ENCODE results near the gene ACVR1B. TPM values are rescaled to one million over a fixed set of nuclear protein-coding genes. Genes with fewer than 3 reads are reported as not detected.

Gene ACVR1B
- total RNA-seq, 6 experiments from 2014 or later: 14.1 to 28.0 (median 25.0) TPM

DNA sequence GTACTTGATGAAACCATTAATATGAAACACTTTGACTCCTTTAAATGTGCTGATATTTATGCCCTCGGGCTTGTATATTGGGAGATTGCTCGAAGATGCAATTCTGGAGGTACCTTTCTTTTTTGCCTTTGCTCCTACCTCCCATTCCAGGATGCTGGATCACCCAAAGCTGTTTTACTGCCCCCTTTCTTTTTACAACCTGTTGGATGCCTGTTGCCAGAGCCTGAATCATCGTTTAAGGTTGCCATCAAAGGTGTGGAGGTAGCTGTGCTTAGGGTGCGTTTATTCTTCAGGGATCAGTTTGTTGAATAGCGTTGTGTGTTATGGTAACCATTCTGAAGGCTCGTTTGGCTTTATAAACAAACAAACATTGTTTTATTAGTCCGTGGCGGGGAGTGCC, 35.3 kb downstream of the ACVR1B start:
- Histone ChIP-seq H3K27ac (no peak overlapping the region), H3K27me3 (no peaks in the 10 kb centered on the region), H3K4me1 (no peaks in the 10 kb centered on the region), H3K4me3 (no peak overlapping the region), H3K36me3 (peaks cover 3 to 86% (median 38%) of the 10 kb centered on the region in 4 donors), H3K9me3 (no peaks in the 10 kb centered on the region)
- DNase-seq: no peak
- ATAC-seq: no peak
- no peak for TF ChIP-seq POLR2A (IDR thresholded peaks at IDR 0.05)
- TF ChIP-seq, protein P1, sequence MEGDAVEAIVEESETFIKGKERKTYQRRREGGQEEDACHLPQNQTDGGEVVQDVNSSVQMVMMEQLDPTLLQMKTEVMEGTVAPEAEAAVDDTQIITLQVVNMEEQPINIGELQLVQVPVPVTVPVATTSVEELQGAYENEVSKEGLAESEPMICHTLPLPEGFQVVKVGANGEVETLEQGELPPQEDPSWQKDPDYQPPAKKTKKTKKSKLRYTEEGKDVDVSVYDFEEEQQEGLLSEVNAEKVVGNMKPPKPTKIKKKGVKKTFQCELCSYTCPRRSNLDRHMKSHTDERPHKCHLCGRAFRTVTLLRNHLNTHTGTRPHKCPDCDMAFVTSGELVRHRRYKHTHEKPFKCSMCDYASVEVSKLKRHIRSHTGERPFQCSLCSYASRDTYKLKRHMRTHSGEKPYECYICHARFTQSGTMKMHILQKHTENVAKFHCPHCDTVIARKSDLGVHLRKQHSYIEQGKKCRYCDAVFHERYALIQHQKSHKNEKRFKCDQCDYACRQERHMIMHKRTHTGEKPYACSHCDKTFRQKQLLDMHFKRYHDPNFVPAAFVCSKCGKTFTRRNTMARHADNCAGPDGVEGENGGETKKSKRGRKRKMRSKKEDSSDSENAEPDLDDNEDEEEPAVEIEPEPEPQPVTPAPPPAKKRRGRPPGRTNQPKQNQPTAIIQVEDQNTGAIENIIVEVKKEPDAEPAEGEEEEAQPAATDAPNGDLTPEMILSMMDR (IDR thresholded peaks at IDR 0.05): no peak
- intact Hi-C loops (cut with DNase I): no loop called here
- WGBS (ENCODE audit: insufficient coverage, low coverage, low lambda C conversion rate, missing lambda C conversion rate): 87% methylated on average over 8 of the region's 8 CpGs

DNA sequence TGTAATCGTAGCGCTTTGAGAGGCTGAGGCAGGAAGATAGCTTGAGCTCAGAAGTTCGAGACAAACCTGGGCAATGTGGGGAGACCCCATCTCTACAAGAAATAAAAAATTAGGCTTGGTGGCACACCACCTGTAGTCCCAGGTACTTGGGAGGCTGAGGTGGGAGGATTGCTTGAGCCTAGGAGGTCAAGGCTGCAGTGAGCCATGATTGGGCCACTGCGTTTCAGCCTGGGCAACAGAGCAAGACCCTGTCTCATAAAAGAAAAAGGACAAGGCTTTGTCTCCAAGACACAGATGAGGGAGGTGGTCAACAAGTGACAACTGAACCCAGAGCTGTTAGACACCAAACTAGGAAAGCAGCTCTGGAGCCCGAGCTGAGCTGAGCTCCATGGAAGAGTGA, 40.7 kb downstream of the ACVR1B start:
- DNase-seq (no peak), ATAC-seq (no peak)
- intact Hi-C loops (cut with DNase I): no loop called here
- Histone ChIP-seq H3K36me3 (peaks cover 0 to 61% (median 17%) of the 10 kb centered on the region in 4 donors), H3K4me1 (no peaks in the 10 kb centered on the region), H3K4me3 (no peak overlapping the region), H3K27me3 (no peaks in the 10 kb centered on the region), H3K9me3 (no peaks in the 10 kb centered on the region), H3K27ac (no peak overlapping the region)
- TF ChIP-seq, protein P1 (IDR thresholded peaks at IDR 0.05): no peak
- no peak for TF ChIP-seq POLR2A (IDR thresholded peaks at IDR 0.05)
- WGBS (ENCODE audit: insufficient coverage, low coverage, low lambda C conversion rate, missing lambda C conversion rate): 88% methylated on average over 4 of the region's 5 CpGs

DNA sequence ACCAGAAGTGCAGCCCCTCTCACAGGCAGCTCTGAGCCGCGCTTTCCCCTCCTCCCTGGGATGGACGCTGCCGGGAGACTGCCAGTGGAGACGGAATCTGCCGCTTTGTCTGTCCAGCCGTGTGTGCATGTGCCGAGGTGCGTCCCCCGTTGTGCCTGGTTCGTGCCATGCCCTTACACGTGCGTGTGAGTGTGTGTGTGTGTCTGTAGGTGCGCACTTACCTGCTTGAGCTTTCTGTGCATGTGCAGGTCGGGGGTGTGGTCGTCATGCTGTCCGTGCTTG, 43.0 kb downstream of the ACVR1B start:
- H3K4me1 ChIP-seq: no peaks in the 10 kb centered on the region
- H3K4me3 ChIP-seq: no peak overlapping the region
- no peak for TF ChIP-seq POLR2A (IDR thresholded peaks at IDR 0.05)
- TF ChIP-seq, protein P1 (IDR thresholded peaks at IDR 0.05): no peak
- intact Hi-C loops (cut with DNase I): no loop called here
- no peak overlapping the region for H3K27ac ChIP-seq
- H3K36me3 ChIP-seq: peaks cover 0 to 43% (median 16%) of the 10 kb centered on the region in 4 donors
- no CpG with 5 or more reads among the region's 17 CpGs for WGBS (ENCODE audit: insufficient coverage, low coverage, low lambda C conversion rate, missing lambda C conversion rate)
- no peaks in the 10 kb centered on the region for H3K27me3 ChIP-seq
- ATAC-seq: no peak
- DNase-seq: no peak
- H3K9me3 ChIP-seq: no peaks in the 10 kb centered on the region

DNA sequence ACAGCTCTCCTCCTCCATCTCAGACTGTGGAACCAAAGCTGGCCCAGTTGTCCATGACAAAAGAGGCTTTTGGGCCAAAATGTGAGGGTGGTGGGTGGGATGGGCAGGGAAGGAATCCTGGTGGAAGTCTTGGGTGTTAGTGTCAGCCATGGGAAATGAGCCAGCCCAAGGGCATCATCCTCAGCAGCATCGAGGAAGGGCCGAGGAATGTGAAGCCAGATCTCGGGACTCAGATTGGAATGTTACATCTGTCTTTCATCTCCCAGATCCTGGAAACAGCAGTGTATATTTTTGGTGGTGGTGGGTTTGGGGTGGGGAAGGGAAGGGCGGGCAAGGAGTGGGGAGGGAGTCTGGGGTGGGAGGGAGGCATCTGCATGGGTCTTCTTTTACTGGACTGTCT, 43.5 kb downstream of the ACVR1B start:
- Histone ChIP-seq H3K9me3 (no peaks in the 10 kb centered on the region), H3K4me1 (no peaks in the 10 kb centered on the region), H3K36me3 (peaks cover 0 to 38% (median 16%) of the 10 kb centered on the region in 4 donors), H3K4me3 (no peak overlapping the region), H3K27ac (no peak overlapping the region), H3K27me3 (no peaks in the 10 kb centered on the region)
- DNase-seq (no peak), ATAC-seq (no peak)
- TF ChIP-seq POLR2A (IDR thresholded peaks at IDR 0.05): no peak
- TF ChIP-seq, protein P1 (IDR thresholded peaks at IDR 0.05): no peak
- intact Hi-C loops (cut with DNase I): no loop called here
- 100% methylated on average over 1 of the region's 4 CpGs for WGBS (ENCODE audit: insufficient coverage, low coverage, low lambda C conversion rate, missing lambda C conversion rate)

DNA sequence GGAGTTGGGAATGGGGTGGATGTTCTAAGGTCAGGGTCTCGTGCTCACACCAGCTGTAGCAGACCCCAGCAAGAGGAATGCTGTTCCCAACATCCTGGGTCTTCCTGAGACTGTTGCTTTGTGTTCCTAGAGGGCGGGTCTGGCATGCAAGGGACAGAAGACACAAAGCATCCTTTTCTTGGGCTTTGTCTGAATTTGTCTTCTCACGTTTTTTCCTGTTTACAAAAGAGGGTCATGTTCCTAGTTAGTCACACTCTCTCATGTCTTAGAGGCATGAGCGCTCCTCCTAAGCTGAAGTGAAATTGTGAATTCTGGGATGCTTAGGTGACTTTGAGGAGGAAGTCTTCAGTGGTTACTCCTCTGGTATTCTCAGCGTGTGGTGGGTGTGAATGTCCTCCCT, 45.6 kb downstream of the ACVR1B start:
- no peaks in the 10 kb centered on the region for H3K27me3 ChIP-seq
- H3K27ac ChIP-seq: no peak overlapping the region
- no peak overlapping the region for H3K4me3 ChIP-seq
- H3K36me3 ChIP-seq: peaks cover 0 to 26% (median 12%) of the 10 kb centered on the region in 4 donors
- intact Hi-C loops (cut with DNase I): no loop called here
- DNase-seq (no peak), ATAC-seq (no peak)
- H3K9me3 ChIP-seq: no peaks in the 10 kb centered on the region
- WGBS (ENCODE audit: insufficient coverage, low coverage, low lambda C conversion rate, missing lambda C conversion rate): 76% methylated on average over 5 of the region's 5 CpGs
- TF ChIP-seq, protein P1 (IDR thresholded peaks at IDR 0.05): no peak
- TF ChIP-seq POLR2A (IDR thresholded peaks at IDR 0.05): no peak
- H3K4me1 ChIP-seq: no peaks in the 10 kb centered on the region
